ENCODE measurements around the gene ASCC3. TPM values are rescaled to one million over a fixed set of nuclear protein-coding genes. Genes with fewer than 3 reads are reported as not detected.

ASCC3 gene
- total RNA-seq, 1 experiment from 2014 or later = 40.5 TPM

GRCh38 chr6:100487638-100488037 is 393.5 kb downstream of the ASCC3 start:
- DNase-seq (ENCODE audit: low read depth, low spot score) (no peak), ATAC-seq (no peak)
- Histone ChIP-seq H3K36me3 (ENCODE audit: control insufficient read depth in 1 of 2, insufficient read depth in 2 of 2, low read length in 2 of 2) (no peaks in the 10 kb centered on the region), H4K20me1 (ENCODE audit: insufficient read depth) (no peaks in the 10 kb centered on the region), H3K9me2 (ENCODE audit: insufficient read depth) (no peaks in the 10 kb centered on the region), H3K27ac (ENCODE audit: low read depth, low read length) (no peak overlapping the region), H3K4me2 (ENCODE audit: low read length) (no peak overlapping the region), H3K4me3 (replicated peaks in 1 of 2; ENCODE audit: low read depth in 1 of 2, low read length in 2 of 2) (no peak overlapping the region), H2AFZ (ENCODE audit: low read depth, low read length, poor library complexity, severe bottlenecking) (no peak overlapping the region), H3K79me2 (ENCODE audit: insufficient read depth, low read length) (no peaks in the 10 kb centered on the region), H3K27me3 (ENCODE audit: insufficient read depth, low read length) (no peaks in the 10 kb centered on the region), H3K9ac (ENCODE audit: low read length) (no peak overlapping the region), H3K9me3 (ENCODE audit: control insufficient read depth in 1 of 2, insufficient read depth in 1 of 2, low read depth in 1 of 2, low read length in 2 of 2) (no peaks in the 10 kb centered on the region), H3K4me1 (ENCODE audit: control insufficient read depth in 1 of 2, insufficient read depth in 2 of 2, low read length in 2 of 2) (no peaks in the 10 kb centered on the region)
- no TSS peak for BruUV-seq (replicated peaks)
- ChIA-PET RAD21 (ENCODE audit: low non-redundant PET in 1 of 2, low total read pairs in 2 of 2, uncharacterized antibody in 2 of 2, unreplicated experiment in 2 of 2) (no interaction called here), POLR2A (no interaction called here), CTCF (no interaction called here)
- TF ChIP-seq SRF (IDR thresholded peaks at IDR 0.05; ENCODE audit: low read depth) (no peak), CBX3 (IDR thresholded peaks at IDR 0.05; ENCODE audit: low read depth) (no peak), MAX (IDR thresholded peaks at IDR 0.05) (no peak), ZNF274 (IDR thresholded peaks at IDR 0.05; ENCODE audit: low read depth, low read length) (no peak), CEBPB (IDR thresholded peaks at IDR 0.05; ENCODE audit: low read depth) (no peak), ELF1 (IDR thresholded peaks at IDR 0.05; ENCODE audit: borderline replicate concordance, low read depth) (no peak), RAD21 (IDR thresholded peaks at IDR 0.05; ENCODE audit: low read depth) (no peak), EZH2phosphoT487 (IDR thresholded peaks at IDR 0.05; ENCODE audit: borderline replicate concordance) (no peak), TCF7L2 (IDR thresholded peaks at IDR 0.05; ENCODE audit: borderline replicate concordance, extremely low read depth, insufficient read depth, insufficient read length) (no peak), ZBTB33 (IDR thresholded peaks at IDR 0.05; ENCODE audit: extremely low read depth, insufficient replicate concordance, low read length) (no peak), SIN3A (IDR thresholded peaks at IDR 0.05; ENCODE audit: low read depth) (no peak), FOSL1 (IDR thresholded peaks at IDR 0.05; ENCODE audit: low read depth) (no peak), YY1 (IDR thresholded peaks at IDR 0.05; ENCODE audit: extremely low read depth, insufficient replicate concordance, low read depth, low read length) (no peak), JUND (IDR thresholded peaks at IDR 0.05) (no peak), EZH2 (IDR thresholded peaks at IDR 0.05) (no peak), EGR1 (IDR thresholded peaks at IDR 0.05; ENCODE audit: low read depth) (no peak), SP1 (IDR thresholded peaks at IDR 0.05; ENCODE audit: low read depth) (no peak), CTCF (IDR thresholded peaks at IDR 0.05 in 2 of 3, conservative IDR thresholded peaks at IDR 0.05 in 1 of 3; ENCODE audit: borderline replicate concordance in 1 of 3, insufficient read depth in 1 of 3, low read depth in 2 of 3, low read length in 2 of 3) (no peak), ATF3 (IDR thresholded peaks at IDR 0.05) (no peak), REST (IDR thresholded peaks at IDR 0.05; ENCODE audit: low read depth) (no peak)
- intact Hi-C loops (cut with micrococcal nuclease) = no loop called here

Measured in HCT116 (cell line).